HG02852 (cell line): ENCODE measurements around the gene B4GALT5.
A peak's percentile ranks its signal among the peaks of the same experiment; 100 is the strongest.
"Not testable (repeated sequence)": the region's sequence is repeated elsewhere in the genome, so short reads cannot be mapped to it uniquely, and the experiment has no call there.

Experiments
- ATAC-seq: cut with Tn5 transposase; IDR thresholded peaks from one replicate; pipeline ENCODE4 v1.9.1; 2021; ENCODE audit warnings: mild to moderate bottlenecking, moderate library complexity; ENCODE audit not compliant: unreplicated experiment

B4GALT5 gene

GRCh38 chr20:49681850-49682216 lies 31.8 kb downstream of the B4GALT5 start:
- ATAC-seq = no peak

- no peak for ATAC-seq
Measured at GRCh38 chr20:49680484-49680883, 33.2 kb downstream of the B4GALT5 start.

- no peak for ATAC-seq
Measured at GRCh38 chr20:49679634-49680033, 34.0 kb downstream of the B4GALT5 start.

GRCh38 chr20:49677777-49678758 lies 35.6 kb downstream of the B4GALT5 start:
- ATAC-seq = no peak

- peak; percentile 53 for ATAC-seq
Measured at GRCh38 chr20:49676581-49677291, 36.9 kb downstream of the B4GALT5 start.

- peak; percentile 45 for ATAC-seq
Measured at GRCh38 chr20:49675368-49676151, 38.1 kb downstream of the B4GALT5 start.

- ATAC-seq = no peak
Measured at GRCh38 chr20:49674383-49675352, 39.0 kb downstream of the B4GALT5 start.

GRCh38 chr20:49672096-49672664 lies 41.5 kb downstream of the B4GALT5 start:
- no peak for ATAC-seq

- no peak for ATAC-seq
Measured at GRCh38 chr20:49671433-49671832, 42.2 kb downstream of the B4GALT5 start.

GRCh38 chr20:49669601-49670189 lies 44.0 kb downstream of the B4GALT5 start:
- ATAC-seq = peak; percentile 53

- not testable (repeated sequence) for ATAC-seq
Measured at GRCh38 chr20:49668878-49669195, 44.8 kb downstream of the B4GALT5 start.

GRCh38 chr20:49668181-49668877 lies 45.3 kb downstream of the B4GALT5 start:
- ATAC-seq = peak; percentile 58

- no peak for ATAC-seq
Measured at GRCh38 chr20:49666911-49667310, 46.8 kb downstream of the B4GALT5 start.

GRCh38 chr20:49665796-49666195 lies 47.9 kb downstream of the B4GALT5 start:
- ATAC-seq = no peak

- ATAC-seq = no peak
Measured at GRCh38 chr20:49664612-49665313, 48.9 kb downstream of the B4GALT5 start.

- no peak for ATAC-seq
Measured at GRCh38 chr20:49663112-49663511, 50.6 kb downstream of the B4GALT5 start.

GRCh38 chr20:49661560-49662329 lies 51.9 kb downstream of the B4GALT5 start:
- no peak for ATAC-seq
